GM23338 (cell line): ENCODE results near the gene PLS3. TPM values are rescaled to one million over a fixed set of nuclear protein-coding genes. Genes with fewer than 3 reads are reported as not detected.
A peak's percentile ranks its signal among the peaks of the same experiment; 100 is the strongest.

Source experiments
- ATAC-seq: fragments of 200-7000 bp; cut with Tn5 transposase; 3 replicates; pipeline ENCODE4 v1.9.1; 2020
- DNase-seq: peaks from one replicate; pipeline ENCODE4 v3.0.0-alpha.2; 2015; ENCODE audit warnings: low spot score
- H2AFZ ChIP-seq: fragments of 200-600 bp; sonication (generic); 2 replicates; pipeline ENCODE4 v1.8.0; 2016; ENCODE audit warnings: antibody characterized with exemption, mild to moderate bottlenecking, moderate library complexity
- H3F3A ChIP-seq: fragments of 200-600 bp; sonication (generic); replicated peaks from 2 replicates; pipeline ENCODE4 v1.8.0; 2017; ENCODE audit warnings: antibody characterized with exemption, mixed run types, low read depth
- H3K27ac ChIP-seq: fragments of 200-600 bp; sonication (generic); 2 replicates; pipeline ENCODE4 v1.6.1; 2016; ENCODE audit warnings: low read depth
- H3K27me3 ChIP-seq: fragments of 200-600 bp; sonication (generic); 2 replicates; pipeline ENCODE4 v1.8.0; 2016; ENCODE audit warnings: mild to moderate bottlenecking, mixed run types, moderate library complexity; ENCODE audit not compliant: insufficient read depth
- H3K36me3 ChIP-seq: fragments of 200-600 bp; sonication (generic); 2 replicates; pipeline ENCODE4 v1.8.0; 2016; ENCODE audit warnings: mild to moderate bottlenecking; ENCODE audit not compliant: insufficient read depth
- H3K4me1 ChIP-seq: fragments of 200-600 bp; sonication (generic); 2 replicates; pipeline ENCODE4 v1.8.0; 2016; ENCODE audit warnings: mild to moderate bottlenecking, moderate library complexity; ENCODE audit not compliant: insufficient read depth
- H3K4me2 ChIP-seq: fragments of 200-600 bp; sonication (generic); 2 replicates; pipeline ENCODE4 v1.7.1; 2017; ENCODE audit warnings: mixed run types
- H3K4me3 ChIP-seq: fragments of 200-600 bp; sonication (generic); 2 replicates; pipeline ENCODE4 v1.6.1; 2016; ENCODE audit warnings: mixed run types
- H3K79me2 ChIP-seq: fragments of 200-600 bp; sonication (generic); replicated peaks from 2 replicates; pipeline ENCODE4 v1.8.0; 2017; ENCODE audit warnings: mild to moderate bottlenecking; ENCODE audit not compliant: insufficient read depth
- H3K9me2 ChIP-seq: fragments of 200-600 bp; sonication (generic); 2 replicates; pipeline ENCODE4 v1.8.0; 2017; ENCODE audit not compliant: insufficient read depth
- H4K20me1 ChIP-seq: fragments of 200-600 bp; sonication (generic); replicated peaks from 2 replicates; pipeline ENCODE4 v1.8.0; 2017; ENCODE audit warnings: mild to moderate bottlenecking; ENCODE audit not compliant: insufficient read depth
- H3K27ac Mint-ChIP-seq: 2 replicates; pipeline ENCODE4 v1.8.0; 2020; ENCODE audit warnings: inconsistent platforms, mild to moderate bottlenecking, moderate library complexity, mixed read lengths
- H3K27me3 Mint-ChIP-seq: 3 replicates; pipeline ENCODE4 v1.8.0; 2022; ENCODE audit warnings: low read depth, mild to moderate bottlenecking, moderate library complexity, mixed read lengths, inconsistent platforms; ENCODE audit not compliant: insufficient read depth, poor library complexity
- H3K36me3 Mint-ChIP-seq: 3 replicates; pipeline ENCODE4 v1.8.0; 2021; ENCODE audit warnings: low read depth, mild to moderate bottlenecking, inconsistent platforms, moderate library complexity, mixed read lengths
- H3K4me1 Mint-ChIP-seq: 3 replicates; pipeline ENCODE4 v1.8.0; 2020; ENCODE audit warnings: mild to moderate bottlenecking, inconsistent platforms, mixed read lengths
- H3K4me3 Mint-ChIP-seq: 3 replicates; pipeline ENCODE4 v1.8.0; 2021; ENCODE audit warnings: moderate library complexity, mild to moderate bottlenecking, inconsistent platforms, mixed read lengths
- H3K9me3 Mint-ChIP-seq: 3 replicates; pipeline ENCODE4 v1.8.0; 2020; ENCODE audit warnings: moderate library complexity, mild to moderate bottlenecking, inconsistent platforms, mixed read lengths
- CREB1 ChIP-seq: fragments of 250-450 bp; sonication (Bioruptor Pico); IDR thresholded peaks from 2 replicates; pipeline ENCODE4 v1.5.0; 2020; ENCODE audit warnings: low read depth, mild to moderate bottlenecking, moderate library complexity
- CTCF ChIP-seq, 2 experiments: fragments of 200-600 bp in 1 of 2; sonication (generic) in 1 of 2; conservative IDR thresholded peaks; 2 replicates each; pipeline versions ENCODE4 v1.5.1 to v1.6.1; 2016 to 2017; ENCODE audit warnings: antibody characterized with exemption in 2 of 2, low read depth in 2 of 2, mild to moderate bottlenecking in 2 of 2, moderate library complexity in 1 of 2
- ETS1 ChIP-seq: IDR thresholded peaks from 2 replicates; pipeline ENCODE4 v1.6.1; 2016; ENCODE audit warnings: antibody characterized with exemption
- EZH2phosphoT487 ChIP-seq: fragments of 200-600 bp; sonication (generic); IDR thresholded peaks from one replicate; pipeline ENCODE4 v1.8.1; 2018; ENCODE audit warnings: antibody characterized with exemption; ENCODE audit not compliant: unreplicated experiment
- POLR2AphosphoS5 ChIP-seq: IDR thresholded peaks from 2 replicates; pipeline ENCODE4 v1.6.1; 2016; ENCODE audit warnings: antibody characterized with exemption, low read depth
- REST ChIP-seq: IDR thresholded peaks from one replicate; pipeline ENCODE4 v1.6.1; 2018; ENCODE audit warnings: antibody characterized with exemption; ENCODE audit not compliant: unreplicated experiment
- ZNF331 ChIP-seq: fragments of 250-450 bp; sonication (Bioruptor Pico); IDR thresholded peaks from 2 replicates; pipeline ENCODE4 v1.5.0; 2020; ENCODE audit warnings: low read depth, mild to moderate bottlenecking, moderate library complexity
- ZNF462 ChIP-seq: fragments of 250-450 bp; sonication (Bioruptor Pico); IDR thresholded peaks from 2 replicates; pipeline ENCODE4 v1.5.0; 2020; ENCODE audit warnings: mild to moderate bottlenecking, moderate library complexity
- polyA plus RNA-seq: library from polyadenylated mRNA; unstranded; fragments of >200 nt; fragmentation: Nextera tagmentation; extraction: Ambion mirVana; gene quantifications from 2 replicates; pipeline ENCODE4 v1.2.1, GENCODE V29; 2016
- total RNA-seq: library from RNA; depleted of rRNA; stranded (reverse); fragments of >200 nt; shearing (Covaris generic); gene quantifications from 2 replicates; pipeline ENCODE4 v1.2.3, GENCODE V29; 2014

PLS3 gene
- total and polyA plus RNA-seq, 2 experiments from 2014 or later: 81.6 to 128 TPM

- TF ChIP-seq ZNF462 (no peak), CREB1 (CRISPR knock-in tag) (no peak)
These were observed 61.6 kb downstream of the PLS3 start (continued) for GRCh38 chrX:115622534-115622933.

- Histone ChIP-seq H3K4me1 (peaks cover 6% of the 10 kb centered on the region; the same call in 1 of the 2 replicates), H4K20me1 (no peaks in the 10 kb centered on the region), H3K4me2 (no peak overlapping the region), H3K9me2 (no peaks in the 10 kb centered on the region), H3K79me2 (no peaks in the 10 kb centered on the region; the same call in 1 of the 2 replicates), H3F3A (no peaks in the 10 kb centered on the region), H3K4me3 (no peak overlapping the region), H3K36me3 (no peaks in the 10 kb centered on the region), H3K27ac (no peak overlapping the region), H2AFZ (no peak overlapping the region), H3K27me3 (no peaks in the 10 kb centered on the region)
- peaks cover 3% of the 10 kb centered on the region; the same call in 2 of the 3 replicates for H3K36me3 Mint-ChIP-seq
- no peak for ATAC-seq
- H3K27ac Mint-ChIP-seq: peak overlapping the region; percentile 65; the same call in 1 of the 2 replicates
- DNase-seq: no peak
- no peaks in the 10 kb centered on the region; the same call in 2 of the 3 replicates for H3K9me3 Mint-ChIP-seq
- peaks cover 14% of the 10 kb centered on the region; the same call in 2 of the 3 replicates for H3K4me1 Mint-ChIP-seq
- no peak overlapping the region for H3K4me3 Mint-ChIP-seq
- H3K27me3 Mint-ChIP-seq: no peaks in the 10 kb centered on the region
- TF ChIP-seq EZH2phosphoT487: no peak
- TF ChIP-seq POLR2AphosphoS5: no peak
- TF ChIP-seq ZNF331: no peak
- no peak for TF ChIP-seq CTCF (conservative IDR thresholded peaks at IDR 0.05; ENCODE audit: low read depth in 2 of 2)
- no peak for TF ChIP-seq REST
- no peak for TF ChIP-seq ETS1
These were observed 63.9 kb downstream of the PLS3 start for GRCh38 chrX:115624916-115625315.
